ENCODE data around the gene YRDC. TPM values are rescaled to one million over a fixed set of nuclear protein-coding genes. Genes with fewer than 3 reads are reported as not detected.
A peak's percentile ranks its signal among the peaks of the same experiment; 100 is the strongest.

YRDC gene
- total and polyA plus RNA-seq, 2 donors (not counting 3 experiments of a cell fraction or from before 2014, with no cell fraction given): 19.2 to 20.5 TPM

DNA sequence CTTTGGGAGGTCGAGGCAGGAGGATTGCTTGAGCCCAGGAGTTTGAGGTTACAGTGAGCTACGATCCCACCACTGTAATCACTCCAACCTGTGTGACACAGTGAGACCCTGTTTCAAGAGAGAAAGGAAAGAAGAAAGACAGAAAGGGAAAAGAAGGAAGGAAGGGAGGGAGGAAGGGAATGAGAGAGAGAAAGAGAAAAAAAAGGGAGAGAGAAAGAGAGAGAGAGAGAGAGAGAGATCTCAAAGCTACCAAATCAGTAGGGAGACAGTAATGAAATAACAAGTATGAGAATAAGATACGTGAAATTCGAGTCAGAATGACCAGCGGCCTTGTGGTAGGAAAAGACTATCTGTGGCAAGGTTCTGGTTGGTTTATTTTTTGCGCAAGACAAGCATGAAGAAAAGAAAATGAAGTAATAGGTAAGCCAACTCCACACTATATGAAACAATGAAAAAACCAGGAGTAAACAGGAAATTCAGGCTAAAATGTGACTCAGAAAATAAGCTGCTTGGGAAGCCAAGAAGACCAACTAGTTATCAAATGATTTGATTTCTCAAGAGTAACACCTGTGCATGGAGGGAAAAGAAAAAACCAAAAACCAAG is 42.4 kb upstream of the YRDC start:
- peak; percentile 13 for DNase-seq (ENCODE audit: low read depth, low spot score)
- H3K9me3 ChIP-seq (replicated peaks; ENCODE audit: control insufficient read depth, insufficient read depth, low read length): no peaks in the 10 kb centered on the region

GRCh38 chr1:37849480-37849879 is 41.5 kb upstream of the YRDC start:
- Histone ChIP-seq H3K36me3 (ENCODE audit: control insufficient read depth in 2 of 2, extremely low read depth in 1 of 2, insufficient read depth in 2 of 2, low read length in 2 of 2) (peaks cover 1 to 2% of the 10 kb centered on the region in 2 experiments), H3K79me2 (ENCODE audit: control insufficient read depth, insufficient read depth, low read length) (peaks cover 60% of the 10 kb centered on the region), H3K9me3 (replicated peaks; ENCODE audit: control insufficient read depth, insufficient read depth, low read length) (no peaks in the 10 kb centered on the region), H4K20me1 (replicated peaks; ENCODE audit: control insufficient read depth, extremely low read depth, insufficient read depth, low read length) (peaks cover 2% of the 10 kb centered on the region), H2AFZ (ENCODE audit: low read depth, low read length) (no peak overlapping the region), H3K4me1 (ENCODE audit: control insufficient read depth, extremely low read depth, insufficient read depth, low read length) (peaks cover 14% of the 10 kb centered on the region), H3K4me3 (replicated peaks in 1 of 3; ENCODE audit: insufficient read depth in 1 of 3, low read depth in 1 of 3, low read length in 3 of 3) (no peak overlapping the region), H3K4me2 (ENCODE audit: insufficient read depth, low read length) (no peak overlapping the region), H3K27me3 (ENCODE audit: control insufficient read depth in 2 of 2, insufficient read depth in 2 of 2, low read length in 2 of 2) (no peaks in the 10 kb centered on the region), H3K27ac (ENCODE audit: insufficient read depth, low read depth, low read length) (no peak overlapping the region), H3K9me1 (replicated peaks; ENCODE audit: control insufficient read depth, extremely low read depth, insufficient read depth, low read length) (no peaks in the 10 kb centered on the region), H3K9ac (replicated peaks; ENCODE audit: extremely low read depth, insufficient read depth, low read length) (no peak overlapping the region)
- DNase-seq (ENCODE audit: low read depth, low spot score) (no peak), FAIRE-seq (no peak)
- intact Hi-C loops (cut with micrococcal nuclease) (no loop called here), dilution Hi-C loops (cut with MboI; ENCODE audit: extremely low pct_ligation_motif_present, low sequenced_read_pairs) (no loop called here)
- TF ChIP-seq MAX (IDR thresholded peaks at IDR 0.05; ENCODE audit: insufficient read depth, insufficient read length): no peak
- BruUV-seq (replicated peaks): no TSS peak
- CTCF ChIA-PET: interaction anchor here (3.0 kb wide), 1 partner anchor 10 kb away, joined by 21 read pairs; the partner anchor contains the start of gene MTF1
- POLR2A ChIA-PET: interaction anchor here (0.6 kb wide), 1 partner anchor 161 kb away, joined by 5 read pairs; no protein-coding TSS in a partner anchor

More for the DNA sequence above, 42.4 kb upstream of the YRDC start:
- intact Hi-C loops (cut with micrococcal nuclease): no loop called here
- peak; percentile 64 for FAIRE-seq
- Histone ChIP-seq H3K27me3 (ENCODE audit: control insufficient read depth in 2 of 2, insufficient read depth in 2 of 2, low read length in 2 of 2) (no peaks in the 10 kb centered on the region), H3K9ac (replicated peaks; ENCODE audit: extremely low read depth, insufficient read depth, low read length) (no peak overlapping the region), H3K36me3 (ENCODE audit: control insufficient read depth in 2 of 2, extremely low read depth in 1 of 2, insufficient read depth in 2 of 2, low read length in 2 of 2) (peaks cover 1 to 2% of the 10 kb centered on the region in 2 experiments), H3K4me3 (replicated peaks in 1 of 3; ENCODE audit: insufficient read depth in 1 of 3, low read depth in 1 of 3, low read length in 3 of 3) (no peak overlapping the region), H3K4me1 (ENCODE audit: control insufficient read depth, extremely low read depth, insufficient read depth, low read length) (peaks cover 14% of the 10 kb centered on the region), H4K20me1 (replicated peaks; ENCODE audit: control insufficient read depth, extremely low read depth, insufficient read depth, low read length) (peaks cover 2% of the 10 kb centered on the region), H3K27ac (ENCODE audit: insufficient read depth, low read depth, low read length) (no peak overlapping the region), H3K79me2 (ENCODE audit: control insufficient read depth, insufficient read depth, low read length) (peaks cover 58% of the 10 kb centered on the region), H3K4me2 (ENCODE audit: insufficient read depth, low read length) (no peak overlapping the region), H2AFZ (ENCODE audit: low read depth, low read length) (no peak overlapping the region), H3K9me1 (replicated peaks; ENCODE audit: control insufficient read depth, extremely low read depth, insufficient read depth, low read length) (no peaks in the 10 kb centered on the region)
- no TSS peak for BruUV-seq (replicated peaks)
- TF ChIP-seq MAX (IDR thresholded peaks at IDR 0.05; ENCODE audit: insufficient read depth, insufficient read length): no peak
- ChIA-PET POLR2A (no interaction called here), CTCF (interaction anchor here (3.0 kb wide), 1 partner anchor 9 kb away, joined by 21 read pairs; the partner anchor contains the start of gene MTF1)
- dilution Hi-C loops (cut with MboI; ENCODE audit: extremely low pct_ligation_motif_present, low sequenced_read_pairs): no loop called here

Measured in endothelial cell of umbilical vein (primary cell).